NCI-H187 (cell line): ENCODE data around the gene FAM3C.
"Not testable (repeated sequence)": the region's sequence is repeated elsewhere in the genome, so short reads cannot be mapped to it uniquely, and the experiment has no call there.

Experiments used
- DNase-seq, 2 experiments: peaks; one replicate each; lab custom pipeline; 2025; lab: John Stamatoyannopoulos, UW

The FAM3C gene

DNA sequence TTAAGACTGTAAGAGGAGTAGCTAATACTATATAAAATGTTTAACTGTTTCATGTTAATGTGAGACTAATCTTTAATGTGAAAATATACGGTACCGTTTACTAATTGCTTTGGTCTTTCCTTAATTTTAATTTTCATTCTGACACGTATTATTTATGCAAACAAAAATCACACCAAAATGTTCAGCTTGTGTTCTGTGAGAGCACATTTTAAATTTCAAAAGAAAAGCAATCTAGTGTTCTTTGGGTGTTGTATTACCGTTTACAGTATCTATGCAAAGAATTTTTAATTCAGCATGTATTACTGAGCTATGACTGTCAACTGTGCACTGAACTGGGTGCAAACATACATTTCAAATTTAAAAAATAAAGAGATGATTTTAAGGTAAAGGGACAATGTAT, 65.1 kb downstream of the FAM3C start:
- no peak for DNase-seq

DNA sequence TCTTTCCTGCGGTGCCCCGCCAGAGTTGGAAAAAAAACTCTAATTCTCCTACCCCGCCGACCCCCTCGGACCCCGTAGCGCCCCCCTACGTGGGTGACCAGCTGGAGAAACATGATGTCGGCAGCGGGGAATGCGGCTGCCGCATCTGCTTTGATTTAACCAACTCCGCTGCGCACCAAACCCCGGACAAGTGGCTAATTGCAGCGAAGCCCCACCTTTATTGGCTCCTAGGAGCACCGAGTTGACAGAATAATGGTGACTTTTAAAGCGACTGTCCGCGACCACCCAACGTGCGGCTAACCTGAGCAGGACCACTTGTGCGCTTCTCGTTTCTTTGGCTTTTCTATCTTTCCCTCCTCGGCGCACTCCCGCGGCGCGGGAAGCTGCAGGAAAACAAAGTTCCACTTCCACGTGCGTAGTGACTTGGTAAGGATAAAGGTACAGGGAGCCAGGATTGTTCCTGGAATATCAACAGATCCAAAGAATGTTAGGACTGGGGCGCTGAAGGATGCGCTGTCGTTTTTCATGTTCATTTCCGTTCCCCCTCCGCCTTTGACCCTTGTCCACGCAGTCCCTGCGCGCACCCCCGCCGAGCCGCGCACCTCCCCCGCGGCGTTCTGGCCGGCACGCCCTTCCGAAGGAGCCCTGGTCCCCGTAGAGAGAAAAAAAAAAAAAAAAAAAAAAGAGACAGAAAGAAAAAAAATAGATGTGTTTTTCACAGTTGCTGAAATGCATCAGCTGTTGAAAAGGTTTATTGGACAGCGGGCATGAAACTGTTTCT, 65.9 kb downstream of the FAM3C start:
- DNase-seq = peak in 1 of 2 experiments; percentile 1

DNA sequence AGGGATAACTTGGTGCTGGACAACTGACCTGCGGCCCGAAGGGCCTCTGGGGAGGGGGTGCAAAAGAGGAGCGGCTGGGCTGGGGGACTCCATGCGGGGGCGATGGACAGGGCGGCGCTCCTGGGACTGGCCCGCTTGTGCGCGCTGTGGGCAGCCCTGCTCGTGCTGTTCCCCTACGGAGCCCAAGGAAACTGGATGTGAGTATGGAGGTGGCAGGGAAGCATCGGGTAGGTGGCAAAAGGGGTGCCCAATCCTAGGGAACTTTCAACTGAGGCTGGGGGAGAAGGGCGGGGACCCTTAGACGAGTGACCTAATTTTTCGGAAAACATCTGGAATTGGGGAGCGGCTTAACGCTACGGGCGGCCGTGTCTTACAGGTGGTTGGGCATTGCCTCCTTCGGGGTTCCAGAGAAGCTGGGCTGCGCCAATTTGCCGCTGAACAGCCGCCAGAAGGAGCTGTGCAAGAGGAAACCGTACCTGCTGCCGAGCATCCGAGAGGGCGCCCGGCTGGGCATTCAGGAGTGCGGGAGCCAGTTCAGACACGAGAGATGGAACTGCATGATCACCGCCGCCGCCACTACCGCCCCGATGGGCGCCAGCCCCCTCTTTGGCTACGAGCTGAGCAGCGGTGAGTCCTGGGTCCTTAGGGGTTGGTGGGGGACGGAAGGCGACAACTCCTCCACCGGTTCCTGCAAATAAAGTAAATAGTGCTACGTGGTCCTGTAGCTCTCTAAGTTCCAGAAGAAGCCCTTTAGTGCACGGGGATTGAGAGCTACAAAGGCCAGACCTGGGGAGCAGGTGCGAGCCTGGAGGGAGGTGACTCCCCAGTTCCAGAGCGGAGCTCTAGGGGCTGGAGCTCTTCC, 66.7 kb downstream of the FAM3C start:
- peak in 1 of 2 experiments; percentile 11 for DNase-seq

DNA sequence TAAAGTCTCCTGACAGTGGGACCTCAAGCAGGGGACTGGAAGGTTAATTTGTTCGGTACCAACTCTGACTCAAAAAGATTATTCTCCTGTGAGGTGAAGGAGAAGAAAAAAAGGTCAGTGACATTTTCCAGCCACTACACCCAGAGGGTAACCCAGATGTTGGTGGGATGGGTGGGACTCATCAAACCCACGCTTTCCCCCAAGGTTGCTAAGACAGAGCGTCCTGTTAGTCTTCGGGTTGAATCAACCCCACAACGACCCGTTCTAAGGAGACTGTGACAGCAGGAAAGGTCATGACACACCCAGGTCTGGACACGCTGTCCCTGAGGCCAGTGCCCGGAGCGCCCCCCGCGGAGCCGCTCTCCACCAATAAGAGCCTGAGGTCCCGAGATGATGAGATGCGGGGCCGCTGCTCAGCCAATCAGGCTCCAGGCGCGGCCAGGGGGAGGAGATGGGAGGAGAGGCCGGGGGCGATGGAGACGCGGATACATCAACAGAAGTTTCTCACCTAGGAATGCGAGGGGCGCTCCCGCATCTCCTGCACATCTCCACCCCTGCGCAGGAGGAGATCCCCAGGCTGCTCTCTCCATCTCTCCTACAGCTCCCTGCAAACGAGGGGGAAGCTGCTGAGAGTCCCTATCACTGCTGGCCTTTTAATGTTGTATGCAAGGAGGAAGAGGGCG, 67.5 kb downstream of the FAM3C start, which contains the start of gene WNT16:
Gene WNT16, plus strand, starts transcription at position 493 of the 683 bp plus-strand sequence. CDS start 293 bp downstream, outside the sequence.
- no peak for DNase-seq

DNA sequence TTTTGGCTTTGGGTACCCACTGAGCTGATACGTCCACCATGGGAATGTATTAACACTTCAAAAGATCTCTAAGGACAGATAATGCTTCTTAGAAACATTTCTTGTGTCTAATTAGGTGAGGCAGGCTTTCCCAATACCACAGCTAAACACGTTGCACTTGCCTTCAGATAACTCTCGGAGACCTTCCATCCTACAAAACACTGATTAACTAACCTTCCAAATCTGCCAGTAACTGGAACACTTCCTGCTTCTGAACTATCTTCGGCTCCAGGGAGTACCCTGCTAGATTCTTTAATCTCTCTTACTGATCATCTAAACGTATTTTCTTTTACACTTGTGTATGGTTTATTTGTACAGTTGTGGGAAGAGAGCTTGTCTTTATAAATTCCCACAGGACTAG, 68.4 kb downstream of the FAM3C start:
- DNase-seq = no peak

DNA sequence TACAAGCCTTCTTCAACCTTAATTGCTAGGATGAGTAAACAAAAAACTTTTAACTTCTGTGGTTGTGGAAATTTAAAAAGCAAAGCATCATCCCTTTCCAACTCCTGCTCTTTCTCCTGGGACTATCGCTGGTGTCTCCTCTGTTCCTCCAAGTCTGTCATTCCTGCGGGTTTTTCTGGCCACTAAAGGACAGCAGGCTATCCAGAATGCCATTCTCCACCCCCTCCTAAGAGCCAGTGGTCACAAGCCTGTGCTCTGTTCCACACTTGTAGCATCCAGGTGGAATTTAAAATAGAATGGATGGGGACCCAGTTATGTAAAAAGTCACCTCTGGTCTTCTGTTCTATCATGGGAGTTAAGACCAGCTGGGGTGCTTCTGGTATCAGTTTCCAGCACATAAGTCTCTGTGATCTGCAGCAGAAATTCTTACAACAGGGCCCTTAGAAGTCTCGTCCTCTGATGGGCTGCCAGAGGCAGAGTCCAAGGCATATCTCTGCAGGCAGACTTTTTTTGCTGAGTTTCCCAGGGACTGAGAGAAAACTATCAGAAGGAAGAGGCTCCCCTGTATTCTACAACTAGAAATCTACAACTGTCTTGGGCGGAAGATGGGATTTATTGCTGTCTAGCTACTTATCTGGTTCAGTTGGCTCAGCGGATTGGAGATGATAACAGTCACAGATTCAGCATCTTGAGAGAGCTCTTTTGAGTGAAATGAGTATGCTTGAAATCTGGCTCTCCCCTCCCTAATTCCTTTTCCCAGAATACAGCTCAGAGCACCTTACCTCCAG, 72.4 kb downstream of the FAM3C start:
- no peak for DNase-seq

DNA sequence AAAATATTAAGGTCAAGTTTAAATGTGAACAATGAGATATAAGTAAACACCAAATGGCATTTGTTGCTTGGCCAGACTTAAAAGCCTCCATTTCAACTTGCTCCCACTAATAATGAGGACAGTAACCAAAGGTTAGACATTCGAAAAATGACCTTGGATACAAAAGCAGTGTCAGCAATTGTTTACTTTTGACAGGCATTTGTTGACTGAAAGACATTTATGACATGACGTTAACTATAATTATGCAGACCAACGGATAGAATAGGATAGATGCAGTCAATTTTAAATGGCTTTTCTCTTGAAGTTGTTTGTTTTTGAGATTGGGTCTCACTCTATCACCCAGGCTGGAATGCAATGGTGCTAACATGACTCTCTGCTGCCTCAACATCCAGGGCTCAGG, 73.6 kb downstream of the FAM3C start:
- no peak for DNase-seq

DNA sequence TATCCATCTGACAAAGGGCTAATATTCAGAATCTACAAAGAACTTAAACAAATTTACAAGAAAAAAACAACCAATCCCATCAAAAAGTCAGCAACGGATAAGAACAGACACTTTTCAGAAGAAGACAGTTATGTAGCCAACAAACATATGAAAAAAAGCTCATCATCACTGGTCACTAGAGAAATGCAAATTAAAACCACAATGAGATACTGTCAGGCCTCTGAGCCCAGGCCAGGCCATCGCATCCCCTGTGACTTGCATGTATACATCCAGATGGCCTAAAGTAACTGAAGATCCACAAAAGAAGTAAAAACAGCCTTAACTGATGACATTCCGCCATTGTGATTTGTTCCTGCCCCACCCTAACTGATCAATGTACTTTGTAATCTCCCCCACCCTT, 80.9 kb downstream of the FAM3C start:
- DNase-seq = not testable (repeated sequence)

DNA sequence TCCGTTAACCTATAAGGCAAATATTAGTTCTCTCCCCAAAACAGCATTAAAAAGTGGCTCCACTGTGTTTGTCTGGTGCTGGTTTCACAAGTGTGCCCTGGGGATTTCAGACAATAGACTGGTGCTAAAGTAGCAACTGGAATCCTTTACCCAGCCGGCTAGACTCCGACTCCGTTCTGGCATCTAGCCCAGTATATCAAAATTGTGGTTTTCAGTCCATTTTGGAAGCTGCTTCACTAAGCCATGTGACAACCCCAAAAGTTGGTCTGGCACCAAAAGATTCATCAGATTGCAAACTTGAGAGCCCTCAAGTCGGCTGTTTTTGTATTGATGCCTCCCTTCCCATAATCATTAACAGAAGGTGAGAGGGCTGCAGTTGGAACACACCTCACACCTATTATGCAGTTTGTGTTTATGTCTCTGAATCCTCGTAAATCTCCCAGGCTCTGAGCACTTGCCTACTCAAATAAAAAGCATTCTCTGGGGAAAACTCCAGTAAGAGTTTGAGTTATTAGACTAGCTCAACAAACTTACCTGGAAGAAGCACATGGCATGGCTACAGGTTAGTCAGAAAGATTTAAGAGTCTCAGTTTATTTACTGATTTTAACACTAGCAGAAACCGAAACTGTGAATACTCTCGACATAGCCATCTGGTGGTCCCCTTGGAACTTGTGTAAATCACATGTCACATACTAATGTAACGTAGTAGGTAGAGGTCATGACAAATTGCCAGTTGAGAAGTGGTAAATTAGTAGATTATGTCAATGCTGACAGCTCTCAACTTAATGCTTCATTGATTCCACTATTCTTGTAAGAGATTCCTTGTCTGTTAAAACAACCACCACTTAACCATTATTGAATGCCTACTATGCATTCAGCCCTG, 82.1 kb downstream of the FAM3C start:
- peak; percentile 96 for DNase-seq

DNA sequence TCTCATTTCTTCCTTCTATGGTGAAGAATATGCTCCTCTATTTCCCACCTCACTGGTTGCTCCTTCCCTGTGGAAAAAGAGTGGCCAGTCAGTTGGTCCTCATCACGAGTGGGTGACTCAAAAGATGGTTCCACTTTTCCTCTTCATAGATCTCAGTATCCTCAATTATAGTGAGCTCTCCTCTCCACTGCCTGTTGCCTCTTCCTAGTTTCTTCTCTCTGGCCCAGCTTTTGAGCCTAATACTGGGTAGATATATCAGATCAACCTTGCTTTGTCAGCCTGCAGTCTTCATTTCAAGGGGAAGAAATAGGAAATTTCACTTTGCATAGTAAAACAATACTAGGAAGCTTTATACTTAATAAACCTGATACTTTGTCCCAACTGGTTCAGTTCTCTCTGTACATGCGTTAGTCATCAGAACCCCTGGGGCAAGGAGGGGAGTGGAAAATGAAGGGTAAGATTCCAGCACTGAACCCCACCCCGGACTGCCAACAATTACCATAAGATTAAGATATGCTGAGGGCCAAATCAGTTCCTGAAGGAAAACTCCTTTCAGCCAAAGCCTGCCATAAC, 82.8 kb downstream of the FAM3C start:
- DNase-seq = peak in 1 of 2 experiments; percentile 40

DNA sequence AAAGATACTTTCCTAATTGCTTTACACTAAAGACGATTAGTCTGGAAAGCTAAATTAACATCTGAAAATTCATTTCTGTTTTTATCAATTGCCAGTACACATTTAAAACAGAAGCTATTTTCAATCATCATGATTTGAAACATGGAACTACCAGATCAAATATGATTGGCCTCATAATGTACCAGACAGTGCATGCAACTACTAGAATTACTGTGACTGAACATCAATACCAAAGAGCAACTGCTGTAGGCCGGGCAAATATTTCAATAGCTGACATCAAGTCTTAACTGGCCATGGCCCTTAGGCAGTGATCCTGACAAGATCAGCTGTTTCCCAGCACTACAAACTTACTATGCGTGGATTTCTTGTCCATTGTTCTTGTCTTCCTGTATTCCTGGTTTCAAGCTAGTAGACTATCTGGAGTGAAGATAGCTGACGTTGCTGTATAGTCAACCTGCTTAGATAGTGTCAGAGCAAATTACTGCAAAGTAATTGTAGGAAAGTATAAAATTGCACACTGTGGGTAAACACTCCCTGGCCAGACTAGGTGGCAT, 89.0 kb downstream of the FAM3C start:
- no peak for DNase-seq

DNA sequence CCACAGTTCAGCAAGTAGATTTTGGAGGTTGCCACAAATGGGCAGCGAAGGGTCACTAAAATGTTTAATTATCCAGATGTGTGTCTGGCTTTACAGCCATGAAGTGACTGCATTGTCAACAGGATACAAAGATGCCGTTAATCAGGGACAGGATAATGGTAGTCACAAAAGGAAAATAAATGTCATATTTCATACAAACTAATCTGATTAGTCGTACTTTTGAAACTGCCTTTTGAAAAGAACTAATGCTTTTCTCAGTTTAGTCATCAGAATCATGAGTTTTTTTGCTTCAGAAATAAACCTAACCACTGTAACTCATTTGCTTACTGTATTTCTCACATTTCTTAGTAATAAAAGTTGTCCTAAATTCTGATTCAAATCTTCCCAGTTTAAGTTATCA, 89.5 kb downstream of the FAM3C start:
- DNase-seq = no peak

DNA sequence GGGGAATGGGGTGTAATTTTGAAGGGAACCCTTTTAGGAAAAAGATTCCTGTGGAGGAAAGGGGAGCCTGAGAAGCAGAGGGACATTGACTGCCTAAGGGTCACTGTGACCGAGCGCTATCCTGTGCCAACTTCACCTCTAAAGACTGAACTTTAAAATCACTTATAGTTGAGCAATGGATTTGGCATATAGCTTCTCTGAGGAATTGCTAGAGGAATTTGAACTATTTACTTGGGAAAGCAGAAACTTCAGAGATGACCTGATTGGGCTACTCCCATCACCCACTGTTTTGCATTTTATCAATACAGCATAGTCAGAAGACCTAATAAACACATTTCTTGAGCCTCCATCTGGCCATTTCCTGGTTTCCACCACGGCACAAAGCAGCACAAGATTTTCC, 91.0 kb downstream of the FAM3C start:
- no peak for DNase-seq

DNA sequence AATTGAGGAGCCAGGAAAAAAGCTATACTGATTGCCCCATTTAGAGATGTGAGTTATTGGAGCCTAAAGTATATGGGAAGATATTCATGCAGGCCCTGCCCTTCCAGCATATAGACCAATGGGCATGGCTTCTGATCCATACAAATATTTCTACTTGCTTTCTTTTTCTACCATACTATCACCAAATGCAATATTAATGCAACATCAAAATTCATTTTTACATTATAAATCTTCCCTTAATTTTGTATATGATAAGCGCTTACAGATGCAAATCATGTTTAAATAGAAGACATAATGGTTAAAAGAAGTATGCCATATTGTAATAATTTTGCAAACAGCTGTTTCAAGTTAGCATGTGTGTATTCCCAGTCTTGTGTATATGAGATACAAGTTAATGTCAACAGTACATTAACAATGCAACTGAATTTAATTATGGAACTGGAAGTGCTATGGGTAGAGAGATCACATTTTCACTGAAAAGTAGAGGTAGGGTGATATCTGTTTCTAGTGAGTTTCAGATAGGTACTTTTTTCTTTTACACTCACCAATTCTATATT, 91.9 kb downstream of the FAM3C start:
- DNase-seq = no peak

DNA sequence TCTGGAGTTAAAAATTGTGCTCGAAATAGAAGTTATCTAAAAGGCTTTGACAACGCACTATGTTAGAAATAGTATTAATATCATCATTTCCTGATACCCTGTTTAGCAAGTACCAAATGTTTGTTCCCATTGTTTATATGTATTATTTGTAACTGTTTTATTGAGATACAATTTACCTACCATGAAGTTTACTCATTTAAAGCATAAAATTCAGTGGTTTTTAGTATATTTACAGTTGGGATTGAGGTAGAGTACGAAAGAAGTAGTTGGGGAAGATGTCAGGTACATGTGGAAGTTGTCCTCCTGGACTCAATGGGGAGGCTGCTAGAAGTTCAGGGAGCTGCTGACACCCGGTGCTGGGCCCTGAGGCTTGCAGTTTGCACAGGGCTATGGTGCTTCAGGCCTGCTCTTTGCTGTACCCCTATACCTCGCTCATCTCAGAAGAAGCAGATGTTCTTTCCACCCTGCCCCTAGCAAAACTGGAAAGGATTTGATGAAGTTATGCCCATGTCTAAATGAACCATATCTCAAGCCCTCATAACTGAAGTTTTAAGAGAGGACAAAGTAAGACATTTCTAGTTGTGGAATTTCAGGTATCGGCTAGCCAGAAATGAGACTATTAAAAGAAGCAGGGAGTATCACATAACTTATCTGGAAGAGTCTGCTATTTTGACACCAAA, 92.5 kb downstream of the FAM3C start:
- DNase-seq = no peak

DNA sequence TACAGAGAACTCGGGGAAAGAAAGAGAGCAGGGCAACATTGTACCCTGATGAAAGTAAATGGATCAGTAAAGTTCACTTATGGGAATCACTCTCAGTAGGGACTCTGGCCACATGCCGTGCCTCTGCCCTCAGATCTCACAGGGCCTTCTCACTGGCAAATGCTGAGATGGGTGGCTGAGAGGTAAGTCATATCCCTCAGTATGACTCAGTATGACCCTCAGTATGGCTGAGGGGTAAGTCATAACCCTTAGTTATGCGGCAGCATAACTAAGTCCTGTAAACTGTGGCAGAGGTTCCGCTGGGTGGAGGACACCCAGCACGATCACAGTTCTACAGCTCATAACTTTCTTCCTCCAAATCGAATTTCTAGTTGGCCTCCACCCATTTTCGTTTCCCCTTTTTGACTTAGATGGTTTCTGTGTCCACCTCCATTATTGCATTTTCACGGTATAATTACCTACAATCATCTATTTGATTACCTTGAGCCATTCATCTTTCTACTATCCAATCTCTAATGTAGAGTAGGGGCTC, 93.8 kb downstream of the FAM3C start:
- DNase-seq = no peak

DNA sequence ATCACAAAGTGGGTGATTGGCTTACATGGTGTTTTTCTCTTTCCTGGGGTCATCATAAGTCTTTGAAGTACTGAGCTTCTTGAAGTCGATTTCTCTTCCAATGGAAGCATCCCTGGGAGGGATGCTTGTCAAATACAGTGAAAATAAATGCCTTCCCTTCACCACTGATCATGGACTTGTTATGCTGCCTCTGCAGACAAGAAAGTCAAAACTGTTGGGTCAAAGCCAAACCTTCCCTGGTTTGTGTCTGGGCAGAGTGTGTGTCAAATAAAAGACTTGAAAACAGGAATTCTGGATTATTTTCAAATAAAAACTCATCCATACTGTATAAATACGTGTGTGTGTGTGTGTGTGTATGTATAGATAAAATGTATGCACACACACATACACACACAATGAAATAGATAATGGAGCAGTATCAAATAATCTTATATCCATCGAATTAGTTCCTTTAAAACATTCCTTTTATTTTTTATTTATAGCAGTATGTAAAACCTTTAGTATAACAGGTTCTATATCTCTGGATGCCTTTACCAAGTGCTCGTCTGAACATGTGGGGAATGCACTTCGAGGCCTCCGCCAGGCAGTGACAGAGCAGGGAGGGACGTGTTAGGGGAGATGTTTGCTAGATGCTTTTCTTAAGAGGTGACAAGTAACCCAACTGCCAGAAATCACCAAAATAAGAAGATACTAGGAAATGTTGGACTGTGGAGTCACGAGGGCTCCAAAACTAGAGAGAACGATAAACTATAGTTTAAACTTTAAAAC, 94.5 kb downstream of the FAM3C start:
- DNase-seq = no peak
